Thyroid gland (tissue), 4 donors: ENCODE results near the gene FLOT2. TPM values are rescaled to one million over a fixed set of nuclear protein-coding genes. Genes with fewer than 3 reads are reported as not detected.

Experiments
- DNase-seq, 2 donors: peaks; one replicate each; pipeline ENCODE4 v3.0.0-alpha.2; 2019
- H3K27ac ChIP-seq, 3 donors: fragments of 200-600 bp; sonication (generic); 1 replicate in 2 of 3; 2 replicates in 1 of 3; pipeline ENCODE4 v1.5.1; 2016 to 2019; ENCODE audit warnings: mild to moderate bottlenecking in 1 of 3, moderate library complexity in 1 of 3
- H3K27me3 ChIP-seq: fragments of 200-600 bp; sonication (generic); one replicate; pipeline ENCODE4 v1.5.1; 2019
- H3K36me3 ChIP-seq, 2 donors: fragments of 200-600 bp; sonication (generic); one replicate each; pipeline ENCODE4 v1.5.1; 2016 to 2019
- H3K4me1 ChIP-seq, 2 donors: fragments of 200-600 bp; sonication (generic); one replicate each; pipeline ENCODE4 v1.5.1; 2017 to 2019
- H3K4me3 ChIP-seq, 3 donors: fragments of 200-600 bp; sonication (generic); replicated peaks in 1 of 3; 1 replicate in 2 of 3; 2 replicates in 1 of 3; pipeline ENCODE4 v1.5.1; 2016; ENCODE audit warnings: mild to moderate bottlenecking in 1 of 3
- H3K9me3 ChIP-seq: fragments of 200-600 bp; sonication (generic); one replicate; pipeline ENCODE4 v1.5.1; 2017
- POLR2A ChIP-seq, 2 donors: fragments of 450-650 bp; IDR thresholded peaks; one replicate each; pipeline ENCODE4 v1.6.1; 2017; ENCODE audit warnings: antibody characterized with exemption in 2 of 2, mild to moderate bottlenecking in 2 of 2, moderate library complexity in 1 of 2
- WGBS, 2 donors: methylation state at CpG; one replicate each; pipeline ENCODE4 v1.1.5; 2017; 5-methylcytosine and 5-hydroxymethylcytosine counted together
- intact Hi-C: fragments of 100-400 bp; cut with DNase I; formaldehyde crosslinking; loops from one replicate; pipeline ENCODE4 v1.15.1; 2023
- total RNA-seq, 4 donors: library from RNA; depleted of rRNA; stranded (reverse); fragments of >200 nt; gene quantifications; one replicate each; pipeline ENCODE4 v1.2.3, GENCODE V29; 2016
- TF ChIP-seq, protein P1 (sequence below), 6 experiments: fragments of 200-600 bp in 3 of 6; fragments of 450-650 bp in 3 of 6; sonication (generic) in 3 of 6; IDR thresholded peaks; one replicate each; pipeline ENCODE4 v1.5.1; 2016 to 2019; ENCODE audit warnings: antibody characterized with exemption in 6 of 6, mild to moderate bottlenecking in 2 of 6, inconsistent platforms in 1 of 6, moderate library complexity in 1 of 6

The FLOT2 gene
- total RNA-seq, 4 donors from 2014 or later: 55.0 to 75.0 (median 62.7) TPM

DNA sequence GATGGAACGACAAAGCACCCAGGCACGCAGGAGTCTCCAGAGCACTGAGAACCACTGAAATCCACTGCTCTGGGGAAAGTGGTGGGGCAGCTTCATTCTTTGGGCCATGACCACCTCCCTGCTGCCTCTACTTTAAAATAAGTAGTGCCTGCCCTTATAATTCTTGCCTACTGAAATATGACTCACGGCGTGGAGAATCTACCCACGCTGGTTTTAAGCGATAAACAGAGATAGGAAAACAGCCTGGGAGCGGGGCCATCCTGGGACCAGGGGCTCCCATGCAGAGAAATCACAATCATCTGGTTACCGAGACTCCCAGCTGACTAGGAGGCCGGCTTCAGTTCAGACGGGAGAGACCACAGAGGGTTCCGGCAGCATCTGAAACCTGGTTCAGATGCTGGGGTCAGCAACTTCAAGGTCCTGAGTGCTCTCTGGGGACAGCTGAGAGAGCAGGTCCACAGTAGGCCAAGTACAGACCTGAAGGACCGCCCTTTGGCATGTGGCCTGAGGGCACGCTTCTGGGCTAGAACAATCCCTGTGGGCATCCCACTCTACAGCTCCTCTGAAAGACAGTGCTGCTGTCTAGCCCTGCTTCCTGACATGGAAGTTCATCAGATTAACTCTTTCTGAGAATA, 14.0 kb upstream of the FLOT2 start:
- peak overlapping the region in 1 of 3 donors; percentile 13 for H3K27ac ChIP-seq
- intact Hi-C loops: loop anchor here (5.0 kb wide), 1 partner anchor 149 kb away; no protein-coding TSS in a partner anchor
- WGBS, 2 donors: 89 to 98% methylated on average over 13 of the region's 13 CpGs

DNA sequence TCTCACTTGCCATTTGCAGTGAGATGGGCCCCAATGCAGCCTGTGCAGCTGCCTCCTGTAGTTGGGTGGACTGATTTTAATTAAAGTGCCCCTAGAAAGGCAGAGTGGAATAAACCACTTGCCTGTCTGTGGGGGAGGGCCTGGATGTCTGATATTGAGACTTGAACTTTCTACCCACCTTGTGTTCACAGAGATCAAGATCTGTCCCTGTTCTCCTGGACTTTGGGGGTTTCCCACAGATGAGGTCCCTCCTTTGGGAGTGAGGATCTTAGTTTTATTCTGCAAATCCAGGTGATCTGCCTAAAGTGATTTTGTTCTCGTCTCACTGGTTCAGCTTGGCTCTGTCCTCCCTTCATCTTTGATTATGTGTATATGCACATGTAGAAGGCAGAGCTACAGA, 13.0 kb upstream of the FLOT2 start:
- Histone ChIP-seq H3K27ac (no peak overlapping the region), H3K27me3 (no peaks in the 10 kb centered on the region), H3K36me3 (peaks cover 78 to 93% of the 10 kb centered on the region in 2 donors), H3K9me3 (no peaks in the 10 kb centered on the region), H3K4me3 (no peak overlapping the region), H3K4me1 (peaks cover 0 to 11% of the 10 kb centered on the region in 2 donors)
- DNase-seq: no peak
- 96 to 100% methylated on average over 1 of the region's 1 CpG for WGBS, 2 donors
- intact Hi-C loops: loop anchor here (5.0 kb wide), 1 partner anchor 148 kb away; no protein-coding TSS in a partner anchor
- no peak for TF ChIP-seq POLR2A (IDR thresholded peaks at IDR 0.05)

More for the DNA sequence above, 14.0 kb upstream of the FLOT2 start:
- no peaks in the 10 kb centered on the region for H3K9me3 ChIP-seq
- H3K36me3 ChIP-seq: peaks cover 84 to 94% of the 10 kb centered on the region in 2 donors
- DNase-seq: no peak
- TF ChIP-seq, protein P1, sequence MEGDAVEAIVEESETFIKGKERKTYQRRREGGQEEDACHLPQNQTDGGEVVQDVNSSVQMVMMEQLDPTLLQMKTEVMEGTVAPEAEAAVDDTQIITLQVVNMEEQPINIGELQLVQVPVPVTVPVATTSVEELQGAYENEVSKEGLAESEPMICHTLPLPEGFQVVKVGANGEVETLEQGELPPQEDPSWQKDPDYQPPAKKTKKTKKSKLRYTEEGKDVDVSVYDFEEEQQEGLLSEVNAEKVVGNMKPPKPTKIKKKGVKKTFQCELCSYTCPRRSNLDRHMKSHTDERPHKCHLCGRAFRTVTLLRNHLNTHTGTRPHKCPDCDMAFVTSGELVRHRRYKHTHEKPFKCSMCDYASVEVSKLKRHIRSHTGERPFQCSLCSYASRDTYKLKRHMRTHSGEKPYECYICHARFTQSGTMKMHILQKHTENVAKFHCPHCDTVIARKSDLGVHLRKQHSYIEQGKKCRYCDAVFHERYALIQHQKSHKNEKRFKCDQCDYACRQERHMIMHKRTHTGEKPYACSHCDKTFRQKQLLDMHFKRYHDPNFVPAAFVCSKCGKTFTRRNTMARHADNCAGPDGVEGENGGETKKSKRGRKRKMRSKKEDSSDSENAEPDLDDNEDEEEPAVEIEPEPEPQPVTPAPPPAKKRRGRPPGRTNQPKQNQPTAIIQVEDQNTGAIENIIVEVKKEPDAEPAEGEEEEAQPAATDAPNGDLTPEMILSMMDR (IDR thresholded peaks at IDR 0.05): no peak
- TF ChIP-seq POLR2A (IDR thresholded peaks at IDR 0.05): no peak
- no peak overlapping the region for H3K4me3 ChIP-seq
- H3K27me3 ChIP-seq: no peaks in the 10 kb centered on the region
- H3K4me1 ChIP-seq: peaks cover 0 to 11% of the 10 kb centered on the region in 2 donors

DNA sequence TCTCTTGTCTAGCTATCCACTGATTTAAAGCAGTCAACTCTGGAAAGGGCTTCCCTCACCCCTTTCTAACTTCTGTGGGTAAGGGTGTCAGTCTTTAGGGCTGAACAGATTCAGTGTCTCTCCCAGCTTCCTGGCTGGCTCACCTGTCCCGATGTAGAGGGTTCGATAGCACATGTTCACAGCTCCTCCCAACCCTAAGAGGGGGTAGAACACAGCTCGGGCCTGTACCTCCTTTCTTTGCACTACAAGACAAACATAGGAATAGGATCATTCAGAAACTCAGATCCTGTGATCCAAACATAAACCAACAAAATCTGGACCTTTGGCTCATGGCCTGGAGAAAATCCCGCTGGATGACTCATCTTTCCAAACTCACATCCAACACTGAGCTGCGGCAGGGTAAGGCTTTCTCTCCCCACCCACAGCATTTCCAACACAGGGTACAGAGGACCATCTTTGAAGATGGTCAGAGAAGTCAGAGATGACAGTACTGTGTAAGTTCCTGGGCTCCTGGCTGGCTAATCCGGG, 11.2 kb upstream of the FLOT2 start:
- Histone ChIP-seq H3K4me3 (no peak overlapping the region), H3K9me3 (no peaks in the 10 kb centered on the region), H3K36me3 (peaks cover 65 to 78% of the 10 kb centered on the region in 2 donors), H3K27ac (peak overlapping the region in 2 of 3 donors; percentile 28 to 32), H3K4me1 (peaks cover 0 to 11% of the 10 kb centered on the region in 2 donors), H3K27me3 (no peaks in the 10 kb centered on the region)
- TF ChIP-seq, protein P1 (IDR thresholded peaks at IDR 0.05): no peak
- no peak for TF ChIP-seq POLR2A (IDR thresholded peaks at IDR 0.05)
- intact Hi-C loops: loop anchor here (5.0 kb wide), 1 partner anchor 39 kb away; no protein-coding TSS in a partner anchor
- DNase-seq: no peak
- WGBS, 2 donors: 58 to 65% methylated on average over 6 of the region's 6 CpGs

DNA sequence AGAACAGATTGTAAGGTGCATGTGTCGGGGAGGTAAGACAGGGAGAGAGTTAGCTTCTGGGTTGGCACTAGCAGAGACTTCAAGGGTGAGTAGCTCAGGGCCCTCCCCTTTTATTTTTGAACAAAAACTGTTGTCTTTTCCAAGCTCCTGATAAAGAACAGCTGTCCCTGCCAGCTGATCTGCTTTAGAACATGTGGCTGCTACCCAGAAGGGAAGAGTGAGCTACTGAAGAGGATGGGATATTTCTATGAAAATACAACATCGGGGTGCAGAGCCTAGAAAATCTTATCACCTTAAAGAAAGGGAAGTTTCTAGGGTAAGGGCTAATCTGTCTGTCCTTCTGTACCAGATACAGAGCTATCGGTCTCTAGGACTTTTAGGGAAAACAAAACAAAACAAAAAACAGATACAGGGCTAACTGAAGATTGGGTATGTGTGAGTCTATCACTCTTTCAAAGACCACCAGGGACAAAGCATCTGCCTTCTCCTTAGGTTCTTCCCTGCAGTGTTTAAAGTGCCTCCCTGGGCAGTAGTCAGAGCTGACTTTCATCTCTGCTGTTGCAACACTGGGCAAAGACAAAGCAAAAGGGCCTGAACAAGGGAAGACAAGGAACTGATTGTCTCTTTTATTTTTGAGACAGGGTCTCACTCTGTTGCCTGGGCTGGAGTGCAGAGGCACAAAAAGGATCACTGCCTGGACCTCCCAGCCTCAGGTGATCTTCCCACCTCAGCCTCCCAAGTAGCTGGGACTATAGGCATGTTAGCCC, 10.4 kb upstream of the FLOT2 start:
- no peaks in the 10 kb centered on the region for H3K9me3 ChIP-seq
- no peak for TF ChIP-seq POLR2A (IDR thresholded peaks at IDR 0.05)
- TF ChIP-seq, protein P1 (IDR thresholded peaks at IDR 0.05): no peak
- 83% methylated on average over 3 of the region's 3 CpGs for WGBS, 2 donors
- no peak overlapping the region for H3K4me3 ChIP-seq
- H3K36me3 ChIP-seq: peaks cover 57 to 70% of the 10 kb centered on the region in 2 donors
- no peaks in the 10 kb centered on the region for H3K27me3 ChIP-seq
- DNase-seq: no peak
- H3K4me1 ChIP-seq: peaks cover 4 to 17% of the 10 kb centered on the region in 2 donors
- H3K27ac ChIP-seq: peak overlapping the region in 2 of 3 donors; percentile 28 to 32
- intact Hi-C loops: loop anchor here (5.0 kb wide), 1 partner anchor 39 kb away; no protein-coding TSS in a partner anchor

DNA sequence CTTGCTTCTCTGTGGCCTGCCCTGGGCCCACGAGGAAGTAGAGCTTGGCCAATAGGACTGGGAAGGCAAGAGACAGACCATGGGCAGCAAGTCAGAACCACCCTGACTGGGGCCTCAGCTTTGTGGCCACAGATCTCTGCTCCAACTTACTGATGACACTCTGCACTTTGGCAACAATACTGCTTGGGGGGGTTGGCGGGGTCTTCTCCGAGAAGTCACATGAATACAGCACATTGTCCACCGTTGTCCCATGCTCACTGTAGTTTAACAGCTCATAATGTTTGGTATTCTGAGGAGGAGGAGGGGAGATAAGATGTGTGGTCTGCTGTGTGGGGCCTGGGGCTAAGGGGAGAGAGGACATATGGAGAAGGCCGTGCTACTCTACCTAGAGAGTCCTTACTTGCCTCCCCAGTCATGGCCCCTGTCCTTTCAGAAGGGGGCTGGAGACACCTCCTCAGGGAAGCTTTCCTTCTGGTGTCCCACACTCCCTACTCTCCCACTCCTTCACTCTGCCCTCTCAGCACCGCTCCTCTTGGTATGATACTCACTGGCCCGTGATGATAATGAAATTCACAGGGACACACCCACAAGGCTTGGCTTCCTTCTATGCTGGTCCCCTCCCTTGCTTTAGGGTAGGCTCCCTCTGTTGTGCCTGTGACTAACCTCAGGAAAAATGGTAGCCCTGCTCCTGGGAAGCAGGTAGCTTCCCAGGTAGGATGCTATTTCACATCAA, 9.3 kb upstream of the FLOT2 start:
- Histone ChIP-seq H3K9me3 (no peaks in the 10 kb centered on the region), H3K4me3 (no peak overlapping the region), H3K4me1 (peaks cover 4 to 21% of the 10 kb centered on the region in 2 donors), H3K27ac (no peak overlapping the region), H3K27me3 (no peaks in the 10 kb centered on the region), H3K36me3 (peaks cover 46 to 60% of the 10 kb centered on the region in 2 donors)
- DNase-seq: no peak
- WGBS, 2 donors: 81 to 83% methylated on average over 7 of the region's 7 CpGs
- TF ChIP-seq POLR2A (IDR thresholded peaks at IDR 0.05): no peak
- TF ChIP-seq, protein P1 (IDR thresholded peaks at IDR 0.05): no peak
- intact Hi-C loops: loop anchor here (5.0 kb wide), 1 partner anchor 40 kb away; no protein-coding TSS in a partner anchor
